ENCODE data around the gene ST14.

Gene ST14

DNA sequence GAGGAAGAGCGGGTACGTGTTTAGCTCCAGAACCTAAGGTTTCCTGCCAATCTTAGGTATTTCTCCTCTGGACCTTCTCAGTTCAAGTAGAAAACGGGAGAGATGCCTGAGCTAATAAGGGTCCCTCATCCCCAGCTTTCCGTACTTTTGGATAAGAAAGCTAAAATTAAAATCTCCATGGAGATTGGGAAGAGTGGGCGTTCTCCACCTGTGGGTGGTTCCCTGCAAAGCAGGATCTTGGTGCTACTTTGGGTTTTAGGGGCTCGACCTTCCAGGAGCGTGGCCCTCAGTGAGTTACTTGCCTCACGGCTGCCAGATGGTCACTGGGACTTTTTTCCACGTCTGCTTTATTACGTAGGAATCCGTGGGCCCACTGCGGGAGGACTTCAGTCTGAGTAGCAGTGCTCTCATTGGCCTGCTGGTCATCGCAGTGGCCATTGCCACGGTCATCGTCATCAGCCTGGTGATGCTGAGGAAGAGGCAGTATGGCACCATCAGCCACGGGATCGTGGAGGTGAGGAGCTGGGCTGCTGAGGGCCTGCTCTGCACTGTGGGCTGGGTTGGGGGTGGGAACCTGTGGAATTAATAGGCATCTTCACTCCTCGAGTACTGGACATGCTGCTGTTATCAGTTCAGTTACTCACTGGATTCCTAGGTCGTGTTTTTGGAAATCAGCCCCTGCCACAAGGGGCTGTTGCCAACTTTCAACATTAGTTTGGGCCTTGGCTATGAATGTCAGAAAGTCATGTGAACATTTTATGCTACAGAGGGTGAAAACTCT, 17.8 kb upstream of the ST14 start:
- TF ChIP-seq TAF1 (IDR thresholded peaks at IDR 0.05; ENCODE audit: borderline replicate concordance, insufficient read depth, low read length) (no peak), FOXP2 (optimal IDR thresholded peaks at IDR 0.05; ENCODE audit: borderline replicate concordance, extremely low read depth, extremely low read length, insufficient read depth) (no peak), POLR2AphosphoS5 (IDR thresholded peaks at IDR 0.05; ENCODE audit: low read depth, low read length) (no peak), SIN3A (IDR thresholded peaks at IDR 0.05; ENCODE audit: borderline replicate concordance, insufficient read depth, low read length) (no peak)
- TF ChIP-seq, protein P1, sequence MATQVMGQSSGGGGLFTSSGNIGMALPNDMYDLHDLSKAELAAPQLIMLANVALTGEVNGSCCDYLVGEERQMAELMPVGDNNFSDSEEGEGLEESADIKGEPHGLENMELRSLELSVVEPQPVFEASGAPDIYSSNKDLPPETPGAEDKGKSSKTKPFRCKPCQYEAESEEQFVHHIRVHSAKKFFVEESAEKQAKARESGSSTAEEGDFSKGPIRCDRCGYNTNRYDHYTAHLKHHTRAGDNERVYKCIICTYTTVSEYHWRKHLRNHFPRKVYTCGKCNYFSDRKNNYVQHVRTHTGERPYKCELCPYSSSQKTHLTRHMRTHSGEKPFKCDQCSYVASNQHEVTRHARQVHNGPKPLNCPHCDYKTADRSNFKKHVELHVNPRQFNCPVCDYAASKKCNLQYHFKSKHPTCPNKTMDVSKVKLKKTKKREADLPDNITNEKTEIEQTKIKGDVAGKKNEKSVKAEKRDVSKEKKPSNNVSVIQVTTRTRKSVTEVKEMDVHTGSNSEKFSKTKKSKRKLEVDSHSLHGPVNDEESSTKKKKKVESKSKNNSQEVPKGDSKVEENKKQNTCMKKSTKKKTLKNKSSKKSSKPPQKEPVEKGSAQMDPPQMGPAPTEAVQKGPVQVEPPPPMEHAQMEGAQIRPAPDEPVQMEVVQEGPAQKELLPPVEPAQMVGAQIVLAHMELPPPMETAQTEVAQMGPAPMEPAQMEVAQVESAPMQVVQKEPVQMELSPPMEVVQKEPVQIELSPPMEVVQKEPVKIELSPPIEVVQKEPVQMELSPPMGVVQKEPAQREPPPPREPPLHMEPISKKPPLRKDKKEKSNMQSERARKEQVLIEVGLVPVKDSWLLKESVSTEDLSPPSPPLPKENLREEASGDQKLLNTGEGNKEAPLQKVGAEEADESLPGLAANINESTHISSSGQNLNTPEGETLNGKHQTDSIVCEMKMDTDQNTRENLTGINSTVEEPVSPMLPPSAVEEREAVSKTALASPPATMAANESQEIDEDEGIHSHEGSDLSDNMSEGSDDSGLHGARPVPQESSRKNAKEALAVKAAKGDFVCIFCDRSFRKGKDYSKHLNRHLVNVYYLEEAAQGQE (IDR thresholded peaks at IDR 0.05; ENCODE audit: insufficient read depth in 1 of 2, low read depth in 2 of 2, low read length in 2 of 2) = no peak

DNA sequence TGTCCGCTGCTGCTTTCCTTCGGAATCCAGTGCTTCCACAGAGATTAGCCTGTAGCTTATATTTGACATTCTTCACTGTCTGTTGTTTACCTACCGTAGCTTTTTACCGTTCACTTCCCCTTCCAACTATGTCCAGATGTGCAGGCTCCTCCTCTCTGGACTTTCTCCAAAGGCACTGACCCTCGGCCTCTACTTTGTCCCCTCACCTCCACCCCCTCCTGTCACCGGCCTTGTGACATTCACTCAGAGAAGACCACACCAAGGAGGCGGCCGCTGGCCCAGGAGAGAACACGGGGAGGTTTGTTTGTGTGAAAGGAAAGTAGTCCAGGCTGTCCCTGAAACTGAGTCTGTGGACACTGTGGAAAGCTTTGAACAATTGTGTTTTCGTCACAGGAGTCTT, 15.4 kb upstream of the ST14 start:
- no peak for TF ChIP-seq TAF1 (IDR thresholded peaks at IDR 0.05; ENCODE audit: borderline replicate concordance, insufficient read depth, low read length)
- TF ChIP-seq SIN3A (IDR thresholded peaks at IDR 0.05; ENCODE audit: borderline replicate concordance, insufficient read depth, low read length) = no peak
- TF ChIP-seq, protein P1 (IDR thresholded peaks at IDR 0.05; ENCODE audit: insufficient read depth in 1 of 2, low read depth in 2 of 2, low read length in 2 of 2) = no peak
- TF ChIP-seq FOXP2 (optimal IDR thresholded peaks at IDR 0.05; ENCODE audit: borderline replicate concordance, extremely low read depth, extremely low read length, insufficient read depth) = no peak
- no peak for TF ChIP-seq POLR2AphosphoS5 (IDR thresholded peaks at IDR 0.05; ENCODE audit: low read depth, low read length)

DNA sequence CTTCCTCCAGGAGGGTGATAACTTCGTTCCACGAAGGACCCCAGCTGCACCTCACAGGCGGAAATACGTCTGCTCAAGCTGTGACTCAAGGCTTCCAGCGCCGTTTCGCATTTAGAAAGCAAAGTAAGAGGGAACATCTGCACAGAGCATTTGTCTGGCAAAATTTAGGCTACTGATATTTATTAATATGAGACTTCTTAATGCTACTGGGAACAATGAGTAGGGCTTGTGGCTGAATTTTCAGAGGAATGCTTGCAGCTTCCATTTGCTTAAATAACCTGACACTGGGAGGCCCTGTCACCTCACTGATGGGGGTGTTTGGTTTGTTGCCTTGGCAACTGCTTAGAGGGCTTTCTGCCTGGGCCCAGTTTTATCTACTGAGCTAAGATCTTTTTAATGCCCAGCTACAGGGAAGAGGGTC, 14.7 kb upstream of the ST14 start:
- TF ChIP-seq SIN3A (IDR thresholded peaks at IDR 0.05; ENCODE audit: borderline replicate concordance, insufficient read depth, low read length) (no peak), FOXP2 (optimal IDR thresholded peaks at IDR 0.05; ENCODE audit: borderline replicate concordance, extremely low read depth, extremely low read length, insufficient read depth) (no peak), POLR2AphosphoS5 (IDR thresholded peaks at IDR 0.05; ENCODE audit: low read depth, low read length) (no peak), TAF1 (IDR thresholded peaks at IDR 0.05; ENCODE audit: borderline replicate concordance, insufficient read depth, low read length) (no peak)
- TF ChIP-seq, protein P1 (IDR thresholded peaks at IDR 0.05; ENCODE audit: insufficient read depth in 1 of 2, low read depth in 2 of 2, low read length in 2 of 2) = no peak

DNA sequence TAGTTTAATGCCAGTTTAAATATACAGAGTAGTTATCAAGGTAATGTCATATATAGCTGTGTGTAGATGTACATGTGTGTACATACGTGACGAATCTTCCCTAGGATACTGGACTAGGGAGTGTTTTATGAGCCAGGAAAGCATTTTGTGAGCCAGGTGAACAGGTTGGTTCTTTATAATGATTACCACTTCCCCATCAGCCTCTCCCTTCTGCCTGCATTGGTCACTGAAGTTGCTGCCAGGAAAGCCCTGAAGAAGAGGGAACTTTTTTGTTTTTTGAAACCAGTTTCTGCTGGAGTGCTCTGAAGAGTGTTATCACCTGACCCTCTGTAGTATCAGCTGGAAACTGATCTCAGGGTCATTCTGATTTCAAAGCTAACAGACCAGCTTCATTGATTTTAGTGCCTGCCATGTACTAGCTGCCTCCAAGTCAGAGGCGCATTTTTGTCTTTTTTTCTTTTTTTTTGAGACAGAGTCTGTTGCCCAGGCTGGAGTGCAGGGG, 14.2 kb upstream of the ST14 start:
- TF ChIP-seq, protein P1 (IDR thresholded peaks at IDR 0.05; ENCODE audit: insufficient read depth in 1 of 2, low read depth in 2 of 2, low read length in 2 of 2) = no peak
- TF ChIP-seq FOXP2 (optimal IDR thresholded peaks at IDR 0.05; ENCODE audit: borderline replicate concordance, extremely low read depth, extremely low read length, insufficient read depth) (no peak), TAF1 (IDR thresholded peaks at IDR 0.05; ENCODE audit: borderline replicate concordance, insufficient read depth, low read length) (no peak), SIN3A (IDR thresholded peaks at IDR 0.05; ENCODE audit: borderline replicate concordance, insufficient read depth, low read length) (no peak), POLR2AphosphoS5 (IDR thresholded peaks at IDR 0.05; ENCODE audit: low read depth, low read length) (no peak)
